HG02885 (cell line): ENCODE measurements around the gene MRPL32.
"Not testable (repeated sequence)": the region's sequence is repeated elsewhere in the genome, so short reads cannot be mapped to it uniquely, and the experiment has no call there.

Experiments
- ATAC-seq: cut with Tn5 transposase; IDR thresholded peaks from one replicate; pipeline ENCODE4 v1.9.1; 2021; ENCODE audit warnings: mild to moderate bottlenecking; ENCODE audit not compliant: unreplicated experiment, poor library complexity

The MRPL32 gene

DNA sequence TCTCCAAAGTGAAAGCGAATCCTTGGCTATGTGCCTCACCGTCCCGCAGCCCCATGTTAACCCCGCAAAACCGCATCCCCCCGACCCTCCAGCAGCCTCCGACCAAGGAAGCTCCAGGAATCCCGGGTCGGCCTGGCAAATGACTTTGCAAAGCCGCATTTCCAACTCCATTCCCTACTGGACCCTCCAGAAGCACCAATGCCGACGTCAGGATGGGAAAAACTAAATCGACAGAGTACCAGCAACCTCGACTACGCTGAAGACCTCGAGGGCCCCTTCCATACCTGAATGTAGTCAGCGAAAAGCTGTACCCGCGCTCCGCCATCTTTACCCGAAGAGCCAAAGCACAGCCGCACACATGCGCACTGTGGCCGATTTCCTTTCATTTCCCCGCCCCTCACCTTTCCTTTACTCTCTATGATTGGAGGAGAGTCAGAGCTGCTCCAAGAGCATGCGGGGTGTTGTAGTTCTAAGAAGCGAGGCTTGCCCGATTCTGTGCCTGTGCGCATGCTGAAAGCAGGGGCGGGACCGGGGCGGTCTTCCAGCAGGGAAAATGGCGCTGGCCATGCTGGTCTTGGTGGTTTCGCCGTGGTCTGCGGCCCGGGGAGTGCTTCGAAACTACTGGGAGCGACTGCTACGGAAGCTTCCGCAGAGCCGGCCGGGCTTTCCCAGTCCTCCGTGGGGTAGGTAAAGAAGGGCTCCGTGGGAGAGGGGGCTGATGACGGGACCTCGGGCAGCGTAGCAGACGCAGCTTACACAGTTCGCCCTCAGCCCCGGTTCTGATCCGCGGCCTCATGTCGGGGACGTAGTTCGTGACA, at the start of gene MRPL32, which contains the start of gene PSMA2:
Gene MRPL32 (plus strand): TSS at position 543 of the 818 bp plus-strand sequence. CDS start 11 bp downstream, at position 554.
Gene PSMA2 (minus strand): TSS at position 341 of the 818 bp plus-strand sequence. CDS start 16 bp downstream, at position 325.
- peak; percentile 99 for ATAC-seq

DNA sequence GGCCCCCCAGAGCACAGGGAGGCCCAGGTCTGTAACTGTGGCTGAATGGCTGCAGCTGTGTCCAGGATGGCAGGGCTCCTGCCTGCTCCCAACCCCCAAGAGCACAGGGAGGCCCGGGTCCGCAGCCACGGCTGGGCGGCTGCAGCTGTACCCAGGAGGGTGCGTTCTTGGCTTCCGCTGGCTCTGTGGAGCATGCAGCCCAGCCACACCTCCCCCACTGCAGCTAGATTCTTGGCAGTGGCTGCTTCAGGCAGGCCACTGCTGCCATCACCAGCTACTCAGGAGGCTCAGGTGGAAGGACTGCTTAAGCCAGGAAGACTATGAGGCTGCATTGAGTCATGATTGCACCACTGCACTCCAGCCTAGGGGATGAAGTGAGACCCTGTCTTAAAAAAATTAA, 48.2 kb upstream of the MRPL32 start:
- ATAC-seq, result peak; percentile 47

DNA sequence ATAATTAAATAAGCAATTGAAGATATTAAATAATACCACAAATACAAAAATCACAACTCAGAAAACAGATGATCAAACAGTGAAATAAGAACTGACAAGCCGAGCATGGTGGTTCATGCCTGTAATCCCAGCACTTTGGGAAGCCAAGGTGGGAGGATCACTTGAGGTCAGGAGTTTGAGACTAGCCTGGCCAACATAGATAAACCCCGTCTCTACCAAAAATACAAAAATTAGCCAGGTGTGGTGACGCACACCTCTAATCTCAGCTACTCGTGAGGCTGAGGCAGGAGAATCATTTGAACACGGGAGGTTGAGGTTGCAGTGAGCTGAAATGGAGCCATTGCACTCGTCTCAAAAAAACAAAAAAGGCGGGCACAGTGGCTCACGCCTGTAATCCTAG, 47.0 kb upstream of the MRPL32 start:
- not testable (repeated sequence) for ATAC-seq

DNA sequence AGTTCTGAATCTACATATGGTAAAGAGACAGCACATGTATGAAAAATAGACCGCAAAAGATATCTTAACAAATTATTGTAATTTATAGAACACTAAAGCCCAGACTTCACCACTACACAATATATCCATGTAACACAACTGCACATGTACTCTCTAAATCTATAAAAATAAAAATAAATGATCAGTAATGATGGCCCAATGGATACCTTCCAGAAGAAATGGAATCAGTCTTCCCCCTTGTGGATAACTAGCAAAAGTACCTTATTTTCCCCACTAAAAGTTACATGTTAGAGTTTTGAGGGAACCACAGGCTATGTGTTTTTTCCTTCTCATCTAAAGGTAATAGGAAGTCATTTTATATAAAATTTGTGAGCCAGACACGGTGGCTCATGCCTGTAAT, 46.0 kb upstream of the MRPL32 start:
- no peak for ATAC-seq

DNA sequence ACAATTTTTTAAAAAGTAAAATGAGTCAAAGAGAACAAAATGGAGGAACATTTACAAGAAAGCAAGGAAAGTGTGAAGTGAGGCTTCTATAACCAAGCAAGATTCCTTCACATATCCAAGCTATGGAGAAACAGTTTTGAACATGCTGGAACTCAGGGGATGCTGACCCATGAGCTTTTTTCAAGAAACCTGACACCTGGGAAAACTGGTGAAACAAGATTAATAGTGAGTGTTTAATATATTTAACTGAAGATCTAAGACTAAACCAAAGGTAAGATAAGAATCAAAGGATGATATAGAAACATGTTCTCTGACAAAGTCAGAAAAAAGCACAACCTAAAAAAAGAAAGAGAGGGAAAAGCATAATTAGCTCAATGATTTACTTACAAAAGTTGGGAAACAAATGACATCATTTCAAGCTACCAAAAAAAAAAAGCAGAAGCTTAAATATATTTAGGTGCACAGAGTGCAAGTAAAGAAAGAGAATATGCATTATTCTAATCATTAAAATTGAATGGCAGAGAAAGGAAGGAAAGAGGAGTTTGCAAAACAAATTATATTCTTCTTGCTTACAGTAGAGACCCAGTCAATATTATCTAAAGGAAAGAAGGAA, 45.2 kb upstream of the MRPL32 start:
- ATAC-seq, result no peak

DNA sequence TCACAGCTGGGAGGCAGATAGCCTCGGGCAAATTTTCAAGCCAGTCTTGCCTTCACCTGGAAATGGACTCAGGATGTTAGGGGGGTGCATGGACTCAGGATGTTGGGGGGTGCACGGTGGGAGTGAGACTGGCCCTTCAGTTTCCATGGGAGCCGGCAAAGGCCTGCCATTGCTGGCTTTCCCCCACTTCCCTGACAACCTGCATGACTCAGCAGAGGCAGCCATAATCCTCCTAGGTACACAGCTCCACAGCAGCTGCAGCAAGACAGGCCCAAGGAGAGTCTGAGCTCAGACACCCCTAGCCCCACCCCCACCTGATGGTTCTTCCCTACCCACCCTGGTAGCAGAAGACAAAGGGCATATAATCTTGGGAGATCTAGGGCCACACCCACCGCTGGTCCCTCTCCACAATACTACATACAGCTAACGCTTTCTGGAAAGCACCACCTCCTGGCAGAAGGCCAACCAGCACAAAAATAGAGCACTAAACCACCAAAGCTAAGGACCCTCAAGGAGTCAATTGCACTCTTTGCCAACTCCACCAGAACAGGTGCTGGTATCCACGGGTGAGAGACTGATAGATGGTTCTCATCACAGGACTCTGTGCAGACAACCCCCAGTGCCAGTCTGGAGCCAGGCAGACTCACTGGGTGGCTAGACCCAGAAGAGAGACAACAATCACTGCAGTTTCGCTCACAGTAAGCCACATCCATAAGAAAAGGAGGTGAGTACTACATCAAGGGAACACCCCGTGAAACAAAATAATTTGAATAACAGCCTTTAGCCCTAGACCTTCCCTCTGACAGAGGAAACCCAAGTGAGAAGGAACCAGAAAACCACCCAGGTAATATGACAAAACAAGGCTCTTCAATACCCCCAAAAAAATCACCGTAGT, 38.6 kb upstream of the MRPL32 start:
- no peak for ATAC-seq

DNA sequence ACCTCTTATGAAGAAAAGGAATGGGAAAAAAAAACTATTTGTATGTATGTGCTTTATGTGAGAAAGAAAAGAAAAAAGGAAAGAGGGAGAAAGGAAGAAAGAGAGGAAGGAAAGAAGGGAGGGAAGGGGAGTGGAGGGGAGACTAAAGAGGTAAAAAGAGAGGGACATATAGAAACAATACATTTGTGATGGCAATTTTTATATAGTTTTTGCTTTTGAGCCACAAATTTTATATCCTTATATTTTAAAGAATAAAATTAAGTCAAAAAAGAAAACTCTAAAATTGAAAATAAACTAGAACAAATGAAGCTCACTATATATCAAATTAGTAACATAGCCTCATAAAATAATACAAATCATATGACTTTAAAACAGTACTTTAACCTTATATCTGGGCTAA, 31.3 kb upstream of the MRPL32 start:
- ATAC-seq, result no peak

DNA sequence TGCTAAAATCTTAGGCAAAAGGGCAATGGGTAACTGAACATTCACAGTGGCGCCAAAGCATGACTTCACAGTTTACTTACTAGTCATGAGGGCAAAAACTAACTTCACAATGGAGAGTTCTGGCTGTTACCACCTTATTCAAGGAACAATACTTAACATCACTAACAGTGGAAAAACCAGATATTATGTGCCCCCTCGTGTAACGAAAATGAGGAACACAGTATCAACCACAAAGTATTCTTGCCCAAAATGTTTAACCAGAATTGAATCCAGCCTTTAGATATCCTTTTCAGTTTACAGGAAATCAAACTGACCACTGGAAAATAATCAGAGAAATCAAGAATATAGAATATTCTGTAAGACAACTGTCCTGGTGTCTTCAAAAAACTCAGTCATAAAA, 29.8 kb upstream of the MRPL32 start:
- no peak for ATAC-seq

DNA sequence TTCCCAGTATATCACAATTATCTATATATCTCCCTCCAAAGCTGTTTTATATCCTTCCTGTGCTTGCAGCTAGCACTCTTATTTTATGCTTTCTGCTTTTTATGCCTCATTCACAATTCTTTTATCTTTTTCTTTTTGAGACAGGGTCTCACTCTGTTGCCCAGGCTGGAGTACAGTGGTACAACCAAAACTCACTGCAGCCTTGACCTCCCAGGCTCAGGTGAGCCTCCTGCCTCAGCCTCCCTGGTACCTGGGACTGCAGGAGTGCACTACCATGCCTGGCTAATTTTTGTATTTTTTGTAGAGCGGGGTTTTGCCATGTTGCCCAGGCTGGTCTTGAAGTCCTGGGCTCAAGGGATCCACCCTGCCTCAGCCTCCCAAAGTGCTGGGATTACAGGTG, 26.0 kb upstream of the MRPL32 start:
- no peak for ATAC-seq

DNA sequence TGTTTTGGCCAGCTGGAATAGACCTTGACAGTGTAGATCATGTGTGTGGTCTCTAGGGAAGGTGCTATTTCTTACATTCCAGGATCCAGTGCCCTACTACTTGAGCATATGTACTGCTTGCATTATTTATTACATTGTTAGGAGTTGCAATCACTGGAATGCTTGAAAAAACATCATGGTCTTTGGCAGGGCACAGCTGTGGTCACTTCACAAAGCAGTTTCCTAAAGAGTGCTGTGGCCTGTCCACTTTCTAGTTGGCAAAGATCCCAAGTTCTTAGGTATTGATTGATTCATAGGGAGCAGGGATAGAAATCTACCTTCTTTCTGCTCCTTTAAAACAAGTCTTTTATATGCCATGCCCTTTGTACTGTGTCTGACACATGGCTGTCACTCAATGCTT, 24.9 kb upstream of the MRPL32 start:
- ATAC-seq, result no peak

DNA sequence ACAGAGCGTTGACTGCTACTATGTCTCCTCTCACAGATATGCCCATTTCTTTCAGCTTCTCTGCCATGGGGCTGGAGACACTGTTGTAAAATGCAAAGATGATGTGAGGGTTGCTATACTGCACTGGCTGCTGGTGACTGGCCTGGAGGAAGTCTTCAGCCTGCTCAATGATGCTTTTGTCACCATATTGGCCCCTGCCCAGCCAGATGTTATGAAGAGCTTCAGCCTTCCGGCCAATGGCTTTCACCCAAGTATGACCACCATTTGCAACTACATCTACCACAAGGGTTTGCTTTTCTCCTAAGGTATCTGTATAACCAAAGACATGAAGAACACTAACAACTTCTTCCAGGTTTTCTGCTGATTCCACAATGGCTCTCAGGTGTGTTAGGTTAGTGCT, 21.9 kb upstream of the MRPL32 start:
- no peak for ATAC-seq

DNA sequence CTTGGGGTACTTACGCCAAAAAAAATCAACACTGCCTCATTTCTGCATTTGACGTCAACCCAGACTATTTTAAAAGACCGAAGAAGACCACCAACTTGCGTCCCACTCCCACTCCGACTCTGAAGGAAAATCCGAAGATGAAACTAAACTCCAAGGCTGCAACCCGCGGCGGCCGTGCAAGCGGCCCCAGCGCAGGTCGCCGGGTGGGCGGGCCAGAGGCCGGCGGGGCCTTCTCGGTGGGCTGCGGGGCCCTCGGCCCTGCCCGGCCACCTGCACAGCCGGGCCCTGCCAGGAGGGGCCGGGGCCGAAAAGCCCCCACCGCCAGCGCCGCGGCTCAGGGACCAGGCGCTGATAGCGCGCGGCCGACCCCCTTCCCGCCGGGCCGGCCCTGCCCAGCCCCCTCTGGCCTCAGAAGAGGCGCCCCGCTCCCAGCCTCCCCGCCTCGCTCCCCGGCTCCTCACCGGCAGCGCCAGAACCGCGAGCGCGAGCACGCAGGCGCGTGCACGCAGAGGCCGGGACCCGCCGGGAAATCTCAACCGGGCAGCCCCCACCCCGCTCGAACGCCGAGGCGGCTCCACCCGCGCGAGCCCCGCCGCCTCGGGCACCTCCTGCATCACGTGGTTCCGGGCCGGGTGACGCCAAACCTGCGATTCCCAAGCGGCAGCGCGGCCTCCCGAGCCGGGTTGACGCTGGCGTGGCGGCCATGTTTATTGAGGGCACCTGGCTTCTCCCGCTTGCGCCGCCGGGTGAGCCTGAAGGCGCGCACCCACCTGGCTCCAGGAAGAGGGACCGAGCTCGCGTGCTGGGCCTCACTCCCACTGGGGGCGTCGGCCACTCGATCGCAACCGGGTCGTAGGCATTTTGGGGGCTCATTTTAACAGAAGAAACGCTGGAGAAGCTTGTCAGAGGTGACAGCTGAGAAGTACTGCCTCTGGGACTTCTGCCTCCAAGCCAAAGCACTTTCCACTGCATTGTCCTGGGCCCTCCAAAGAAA, 20.4 kb upstream of the MRPL32 start, which contains the start of gene C7orf25:
Gene C7orf25 (minus strand): TSS at position 617 of the 994 bp plus-strand sequence. CDS start 1,170 bp downstream, outside the sequence.
- peak; percentile 94 for ATAC-seq

DNA sequence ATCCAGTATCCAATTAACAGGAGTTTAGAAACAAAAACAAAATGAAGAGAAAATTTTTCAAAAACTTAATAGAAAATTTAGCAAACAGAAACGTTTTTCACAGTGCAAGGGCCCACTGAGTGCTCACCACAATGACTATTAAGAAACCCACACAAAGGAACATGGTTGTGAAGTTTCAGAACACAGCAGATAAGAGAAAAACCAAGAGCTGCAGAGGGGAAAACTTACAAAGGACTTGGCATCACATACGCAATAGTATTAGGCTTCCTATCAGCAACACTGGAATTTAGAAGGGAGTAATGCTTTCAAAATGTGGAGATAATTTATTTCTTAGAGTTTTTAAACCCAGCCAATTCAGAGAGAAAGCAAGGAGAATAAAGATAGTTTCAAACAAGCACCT, 18.6 kb upstream of the MRPL32 start:
- no peak for ATAC-seq

DNA sequence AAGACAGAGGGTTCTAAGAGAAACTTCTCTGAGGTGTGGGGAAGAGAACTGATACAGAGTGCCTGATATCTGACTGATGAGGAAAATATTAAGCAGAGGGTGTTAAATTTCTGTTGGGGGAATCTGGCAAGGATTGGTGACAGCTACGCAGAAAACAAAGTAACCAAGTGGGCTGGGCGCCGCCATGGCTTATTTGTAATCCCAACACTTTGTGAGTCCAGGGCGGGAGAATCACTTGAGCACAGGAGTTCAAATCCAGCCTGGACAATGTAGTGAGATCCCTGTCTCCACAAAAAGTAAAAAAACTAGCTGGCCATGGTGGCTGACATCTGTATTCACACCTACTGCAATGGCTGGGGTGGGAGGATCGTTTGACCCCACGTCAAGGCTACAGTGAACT, 18.2 kb upstream of the MRPL32 start:
- no peak for ATAC-seq

DNA sequence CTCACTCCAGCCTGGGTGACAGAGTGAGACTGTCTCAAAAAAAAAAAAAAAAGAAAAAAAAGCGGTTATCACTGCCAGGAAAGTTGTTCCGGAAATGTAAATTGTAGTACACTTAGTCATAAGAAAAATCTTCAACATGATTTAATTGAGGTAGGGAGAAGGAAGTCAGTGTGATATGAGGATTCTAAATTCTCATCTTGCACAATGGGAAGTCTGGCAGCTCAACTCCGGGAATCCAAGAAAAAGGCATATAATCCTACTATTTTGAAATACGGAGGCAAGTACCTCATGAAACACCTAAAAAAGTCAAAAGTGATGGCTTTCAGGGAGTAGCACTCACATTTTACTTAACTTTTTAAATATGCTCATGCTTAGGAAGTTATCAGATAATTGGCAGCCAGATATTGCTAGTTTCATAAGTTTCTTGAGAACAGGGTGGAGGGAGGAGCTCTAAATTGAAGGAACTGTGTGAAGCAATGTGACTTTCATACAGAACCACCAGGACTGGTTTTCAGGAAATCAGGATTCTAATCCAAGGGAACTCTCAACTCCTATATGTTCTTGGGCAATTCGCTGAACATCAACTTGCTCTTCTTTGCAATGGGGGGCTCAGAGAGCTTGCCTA, 17.6 kb upstream of the MRPL32 start:
- no peak for ATAC-seq

DNA sequence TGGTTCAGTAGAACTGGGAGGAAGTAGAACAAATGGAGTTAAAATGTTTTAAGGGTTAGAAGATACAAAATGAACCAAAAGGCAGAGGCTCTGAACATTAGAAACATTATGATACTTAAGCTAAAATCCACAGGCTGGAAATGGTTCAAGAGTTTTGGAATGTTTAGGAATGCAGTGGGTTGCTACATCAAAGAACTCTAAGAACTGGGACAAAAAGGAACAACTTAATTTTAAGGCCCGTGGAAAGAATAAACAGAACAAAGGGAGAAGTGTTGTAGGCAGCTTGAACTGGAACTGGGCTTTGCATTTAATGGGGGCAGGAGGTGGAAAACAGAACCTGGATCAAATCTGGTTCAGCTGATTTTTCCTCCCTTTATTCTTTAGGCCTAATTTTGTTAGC, 16.8 kb upstream of the MRPL32 start:
- no peak for ATAC-seq

DNA sequence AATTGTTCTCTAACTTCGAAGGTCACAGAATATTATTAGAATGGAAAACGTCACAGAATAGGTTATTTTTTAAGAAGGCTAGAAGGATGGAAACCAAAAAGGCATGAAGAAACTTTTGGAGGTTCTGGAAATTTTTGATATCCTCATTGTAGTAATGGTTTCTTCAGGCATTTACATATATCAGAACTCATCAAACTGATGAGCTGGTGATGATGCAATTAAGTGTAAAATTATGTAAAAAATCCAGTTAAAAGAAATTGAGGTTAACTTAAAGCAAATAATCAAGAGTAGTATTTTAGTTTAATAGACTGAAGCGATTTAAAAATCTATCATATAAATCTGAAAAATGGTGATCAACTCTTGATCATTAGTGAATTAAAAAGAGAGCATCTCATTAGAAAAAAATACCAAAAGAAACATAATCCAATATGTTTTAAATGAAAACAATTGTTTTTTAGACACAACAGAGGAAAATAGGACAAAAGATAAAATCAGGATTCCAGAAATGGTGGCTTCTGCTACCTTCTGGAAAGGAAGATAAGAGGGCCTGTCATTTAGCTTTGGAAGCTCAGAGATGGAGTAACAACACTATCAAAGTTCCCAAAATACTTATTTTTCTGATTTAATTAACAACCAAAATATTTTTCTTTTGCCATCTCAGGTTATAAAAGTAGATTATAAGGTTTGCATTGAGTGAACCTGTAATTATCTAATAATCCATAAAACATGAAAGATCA, 10.0 kb upstream of the MRPL32 start:
- ATAC-seq, result no peak

DNA sequence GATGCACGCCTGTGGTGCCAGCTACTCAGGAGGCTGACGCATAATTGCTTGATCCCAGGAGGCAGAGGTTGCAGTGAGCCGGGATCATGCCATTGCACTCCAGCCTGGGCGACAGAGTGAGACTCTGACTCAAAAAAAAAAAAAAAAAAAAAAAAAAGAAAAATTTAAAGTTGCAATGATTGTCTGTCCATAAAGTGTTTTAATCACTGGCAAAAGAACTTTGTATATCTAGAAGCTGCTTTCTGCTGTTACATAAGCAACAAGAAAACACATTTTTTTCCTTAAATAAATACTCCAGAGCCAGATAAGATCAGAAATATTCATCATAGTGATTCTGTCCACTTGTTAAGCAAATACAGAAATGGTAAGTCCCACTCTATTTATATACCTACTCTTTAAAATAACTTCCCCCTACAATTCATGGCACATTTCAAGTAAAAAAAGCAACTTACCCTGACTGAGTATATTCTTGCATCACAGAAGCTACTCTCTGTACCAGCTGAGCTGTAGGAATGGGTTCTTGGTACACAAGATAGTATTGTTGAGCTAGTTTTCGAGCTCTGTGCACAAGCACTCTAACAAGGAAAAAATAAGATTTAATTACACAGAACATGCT, 7.8 kb upstream of the MRPL32 start:
- peak; percentile 53 for ATAC-seq
